ENCODE data around the gene RBM12.
"Not testable (repeated sequence)": the region's sequence is repeated elsewhere in the genome, so short reads cannot be mapped to it uniquely, and the experiment has no call there.

RBM12 gene

GRCh38 chr20:35664466-35665206 is at the start of gene RBM12, which contains the start of gene CPNE1:
Gene RBM12 (minus strand): TSS chr20:35664900. CDS start chr20:35655322, 9,578 bp downstream.
Gene CPNE1 (minus strand): TSS chr20:35664900. CDS start chr20:35632923, 31,977 bp downstream.
- DNase-seq: peak; percentile 93

GRCh38 chr20:35714127-35714526 is 49.4 kb upstream of the RBM12 start:
- no peak for DNase-seq

GRCh38 chr20:35713120-35713519 is 48.4 kb upstream of the RBM12 start:
- DNase-seq: not testable (repeated sequence)

- DNase-seq: no peak
Measured at GRCh38 chr20:35711588-35712209, 47.0 kb upstream of the RBM12 start.

GRCh38 chr20:35710884-35711587 is 46.3 kb upstream of the RBM12 start:
- DNase-seq: no peak

- no peak for DNase-seq
Measured at GRCh38 chr20:35710039-35710438, 45.3 kb upstream of the RBM12 start.

- no peak for DNase-seq
Measured at GRCh38 chr20:35709259-35709658, 44.6 kb upstream of the RBM12 start.

- no peak for DNase-seq
Measured at GRCh38 chr20:35708502-35708901, 43.8 kb upstream of the RBM12 start.

- not testable (repeated sequence) for DNase-seq
Measured at GRCh38 chr20:35706591-35707529, 42.2 kb upstream of the RBM12 start.

GRCh38 chr20:35705894-35706293 is 41.2 kb upstream of the RBM12 start:
- not testable (repeated sequence) for DNase-seq

- no peak for DNase-seq
Measured at GRCh38 chr20:35704514-35705261, 40.0 kb upstream of the RBM12 start.

- DNase-seq: no peak
Measured at GRCh38 chr20:35702824-35703695, 38.4 kb upstream of the RBM12 start.

GRCh38 chr20:35702051-35702823 is 37.5 kb upstream of the RBM12 start:
- no peak for DNase-seq

- no peak for DNase-seq
Measured at GRCh38 chr20:35700625-35701148, 36.0 kb upstream of the RBM12 start.

- DNase-seq: no peak
Measured at GRCh38 chr20:35699957-35700624, 35.4 kb upstream of the RBM12 start.

- DNase-seq: peak; percentile 89
Measured at GRCh38 chr20:35699127-35699956, 34.6 kb upstream of the RBM12 start, which contains the start of the genes NFS1 and ROMO1. Gene NFS1 (minus strand): TSS chr20:35699352. CDS start chr20:35699288, 64 bp downstream. Gene ROMO1 (plus strand): TSS chr20:35699405. CDS start chr20:35699633, 228 bp downstream.

- no peak for DNase-seq
Measured at GRCh38 chr20:35698298-35699126, 33.8 kb upstream of the RBM12 start.

Data from NCI-H1092 treated with DMSO at 0.1 percent for 48 hours (cell line).